DOHH2 (cell line): ENCODE measurements around the gene ZFAND3.

Experiments used
- H3F3A ChIP-seq: fragments of 200-600 bp; sonication (generic), shearing (Covaris generic); 2 replicates; pipeline ENCODE4 v1.6.0; 2016; ENCODE audit warnings: antibody characterized with exemption, mild to moderate bottlenecking; ENCODE audit not compliant: control insufficient read depth, insufficient read depth
- H3K27ac ChIP-seq: fragments of 200-600 bp; sonication (generic); 2 replicates; pipeline ENCODE4 v1.5.1; 2014; ENCODE audit warnings: low read depth, mild to moderate bottlenecking, low read length, moderate library complexity
- H3K27me3 ChIP-seq: fragments of 200-600 bp; sonication (generic); 2 replicates; pipeline ENCODE4 v1.6.1; 2014; ENCODE audit warnings: mild to moderate bottlenecking, low read length, mixed read lengths; ENCODE audit not compliant: control insufficient read depth
- H3K36me3 ChIP-seq: fragments of 200-600 bp; sonication (generic); 2 replicates; pipeline ENCODE4 v1.6.1; 2014; ENCODE audit warnings: mild to moderate bottlenecking, low read length, moderate library complexity, mixed read lengths; ENCODE audit not compliant: control insufficient read depth
- H3K4me1 ChIP-seq: fragments of 200-600 bp; sonication (generic); 2 replicates; pipeline ENCODE4 v1.6.1; 2014; ENCODE audit warnings: mild to moderate bottlenecking, low read length, mixed read lengths; ENCODE audit not compliant: control insufficient read depth
- H3K4me2 ChIP-seq: fragments of 200-600 bp; sonication (generic); 2 replicates; pipeline ENCODE4 v1.6.0; 2014; ENCODE audit warnings: mild to moderate bottlenecking, low read length, moderate library complexity
- H3K4me3 ChIP-seq: fragments of 200-600 bp; sonication (generic); 2 replicates; pipeline ENCODE4 v1.5.1; 2014; ENCODE audit warnings: mild to moderate bottlenecking, low read length, mixed read lengths
- H3K79me2 ChIP-seq: fragments of 200-600 bp; sonication (generic); 2 replicates; pipeline ENCODE4 v1.6.1; 2014; ENCODE audit warnings: mild to moderate bottlenecking, low read length, mixed read lengths; ENCODE audit not compliant: control insufficient read depth
- H3K9me2 ChIP-seq: fragments of 200-600 bp; sonication (generic); replicated peaks from 2 replicates; pipeline ENCODE4 v1.6.1; 2014; ENCODE audit warnings: mild to moderate bottlenecking, low read length, mixed read lengths; ENCODE audit not compliant: control insufficient read depth
- H3K9me3 ChIP-seq: fragments of 200-600 bp; sonication (generic); 2 replicates; pipeline ENCODE4 v1.6.1; 2014; ENCODE audit warnings: antibody characterized with exemption, low read length, mixed read lengths; ENCODE audit not compliant: control insufficient read depth, insufficient read depth
- H4K20me1 ChIP-seq: fragments of 200-600 bp; sonication (generic); 2 replicates; pipeline ENCODE4 v1.6.0; 2014; ENCODE audit warnings: low read depth, mild to moderate bottlenecking, antibody characterized with exemption, low read length, moderate library complexity; ENCODE audit not compliant: control insufficient read depth, insufficient read depth
- EZH2phosphoT487 ChIP-seq: fragments of 200-600 bp; sonication (generic); IDR thresholded peaks from 2 replicates; pipeline ENCODE4 v1.6.1; 2017; ENCODE audit warnings: borderline replicate concordance, mild to moderate bottlenecking, antibody characterized with exemption, low read length, moderate library complexity, mixed read lengths
- TF ChIP-seq, protein P1 (sequence below): fragments of 200-600 bp; sonication (generic); IDR thresholded peaks from one replicate; pipeline ENCODE4 v1.5.1; 2014; ENCODE audit warnings: antibody characterized with exemption, mild to moderate bottlenecking, low read depth, low read length; ENCODE audit not compliant: poor library complexity, severe bottlenecking

Gene ZFAND3

DNA sequence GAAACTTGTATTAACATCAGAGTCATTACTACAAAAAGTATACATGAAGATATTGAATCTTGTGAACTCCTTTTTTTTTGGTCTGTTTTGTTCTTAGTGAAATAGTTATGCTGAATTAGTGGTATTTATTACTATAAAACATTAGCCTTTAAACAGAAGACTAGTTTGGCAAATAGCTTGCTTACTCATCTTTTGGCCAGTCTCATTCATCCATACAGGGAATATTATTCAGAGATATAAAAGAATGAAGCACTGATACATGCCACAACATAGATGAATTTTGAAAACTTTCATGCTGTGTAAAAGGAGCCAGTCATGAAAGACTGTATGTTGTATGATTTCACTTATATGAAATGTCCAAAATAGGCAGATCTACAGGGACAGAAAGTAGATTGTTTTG, 205.9 kb downstream of the ZFAND3 start:
- Histone ChIP-seq H3K36me3 (no peaks in the 10 kb centered on the region), H3K27me3 (no peaks in the 10 kb centered on the region), H4K20me1 (no peaks in the 10 kb centered on the region), H3K4me2 (no peak overlapping the region), H3K27ac (no peak overlapping the region), H3K4me1 (no peaks in the 10 kb centered on the region), H3K79me2 (no peaks in the 10 kb centered on the region), H3F3A (no peaks in the 10 kb centered on the region), H3K4me3 (no peak overlapping the region), H3K9me2 (no peaks in the 10 kb centered on the region), H3K9me3 (peaks cover 9% of the 10 kb centered on the region; the same call in 1 of the 2 replicates)
- TF ChIP-seq, protein P1, sequence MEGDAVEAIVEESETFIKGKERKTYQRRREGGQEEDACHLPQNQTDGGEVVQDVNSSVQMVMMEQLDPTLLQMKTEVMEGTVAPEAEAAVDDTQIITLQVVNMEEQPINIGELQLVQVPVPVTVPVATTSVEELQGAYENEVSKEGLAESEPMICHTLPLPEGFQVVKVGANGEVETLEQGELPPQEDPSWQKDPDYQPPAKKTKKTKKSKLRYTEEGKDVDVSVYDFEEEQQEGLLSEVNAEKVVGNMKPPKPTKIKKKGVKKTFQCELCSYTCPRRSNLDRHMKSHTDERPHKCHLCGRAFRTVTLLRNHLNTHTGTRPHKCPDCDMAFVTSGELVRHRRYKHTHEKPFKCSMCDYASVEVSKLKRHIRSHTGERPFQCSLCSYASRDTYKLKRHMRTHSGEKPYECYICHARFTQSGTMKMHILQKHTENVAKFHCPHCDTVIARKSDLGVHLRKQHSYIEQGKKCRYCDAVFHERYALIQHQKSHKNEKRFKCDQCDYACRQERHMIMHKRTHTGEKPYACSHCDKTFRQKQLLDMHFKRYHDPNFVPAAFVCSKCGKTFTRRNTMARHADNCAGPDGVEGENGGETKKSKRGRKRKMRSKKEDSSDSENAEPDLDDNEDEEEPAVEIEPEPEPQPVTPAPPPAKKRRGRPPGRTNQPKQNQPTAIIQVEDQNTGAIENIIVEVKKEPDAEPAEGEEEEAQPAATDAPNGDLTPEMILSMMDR = no peak
- no peak for TF ChIP-seq EZH2phosphoT487

DNA sequence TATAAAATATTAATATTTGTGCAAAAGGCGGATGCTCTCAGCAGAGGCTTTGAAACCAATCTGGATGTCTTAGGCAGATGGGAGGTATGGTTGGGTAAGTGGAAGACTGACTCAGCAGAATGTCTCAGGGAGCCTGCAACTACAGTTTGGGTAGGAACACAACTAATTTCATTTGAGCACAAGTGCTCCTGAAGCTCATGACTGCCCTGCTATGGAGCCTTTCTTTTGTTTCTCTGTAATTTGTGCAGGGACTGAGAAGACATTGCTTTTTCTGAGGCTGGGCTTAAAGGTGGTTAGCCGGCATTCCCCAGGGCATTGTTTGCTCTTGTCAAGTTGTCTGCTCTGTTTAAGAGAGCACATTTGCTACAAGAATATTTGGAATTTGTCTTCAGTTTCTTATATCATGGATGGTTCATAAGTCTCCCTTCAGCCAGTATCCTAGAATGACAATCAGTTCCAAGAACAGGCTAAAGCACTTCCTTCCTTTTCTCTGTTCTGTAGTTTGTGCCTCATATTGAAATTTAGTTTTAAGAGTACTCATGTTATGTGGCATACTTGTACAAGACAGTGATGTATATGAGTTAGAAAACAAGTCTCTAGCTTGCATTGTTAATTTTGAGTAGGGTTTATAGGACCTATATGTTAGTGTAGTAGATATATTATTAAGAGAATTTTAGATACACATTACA, 208.3 kb downstream of the ZFAND3 start:
- no peak overlapping the region for H3K27ac ChIP-seq
- H3K4me3 ChIP-seq = no peak overlapping the region
- no peaks in the 10 kb centered on the region for H4K20me1 ChIP-seq
- no peaks in the 10 kb centered on the region for H3K4me1 ChIP-seq
- TF ChIP-seq, protein P1 = no peak
- TF ChIP-seq EZH2phosphoT487 = no peak
- H3K9me2 ChIP-seq = no peaks in the 10 kb centered on the region
- H3K36me3 ChIP-seq = no peaks in the 10 kb centered on the region
- no peak overlapping the region for H3K4me2 ChIP-seq
- H3F3A ChIP-seq = no peaks in the 10 kb centered on the region
- no peaks in the 10 kb centered on the region for H3K79me2 ChIP-seq
- H3K9me3 ChIP-seq = peaks cover 9% of the 10 kb centered on the region; the same call in 1 of the 2 replicates
- H3K27me3 ChIP-seq = no peaks in the 10 kb centered on the region

DNA sequence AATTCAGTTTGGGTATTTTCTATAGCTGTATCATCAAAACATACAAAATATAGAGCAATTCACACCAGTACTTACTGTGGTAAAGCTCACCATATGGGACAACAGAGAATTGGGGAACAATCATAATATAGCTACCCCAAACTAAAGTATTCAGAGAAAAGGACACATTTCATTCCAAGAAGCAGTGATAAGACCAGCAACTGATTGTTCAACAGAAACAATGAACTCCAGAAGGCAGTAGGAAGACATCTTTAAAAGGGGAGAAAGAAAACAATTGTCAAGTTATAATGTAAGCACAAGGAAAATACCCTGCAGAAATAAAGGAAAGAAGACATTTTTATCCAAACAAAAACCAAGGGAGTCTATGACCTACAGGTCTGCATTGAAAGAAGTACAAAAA, 210.9 kb downstream of the ZFAND3 start:
- Histone ChIP-seq H3K27me3 (no peaks in the 10 kb centered on the region), H4K20me1 (no peaks in the 10 kb centered on the region), H3F3A (no peaks in the 10 kb centered on the region), H3K9me2 (no peaks in the 10 kb centered on the region), H3K4me2 (no peak overlapping the region), H3K36me3 (no peaks in the 10 kb centered on the region), H3K27ac (no peak overlapping the region), H3K4me1 (peaks cover 7% of the 10 kb centered on the region), H3K4me3 (no peak overlapping the region), H3K9me3 (no peaks in the 10 kb centered on the region), H3K79me2 (no peaks in the 10 kb centered on the region)
- no peak for TF ChIP-seq EZH2phosphoT487
- TF ChIP-seq, protein P1 = no peak
